GM10266 (cell line): ENCODE results near the gene FAIM2.

ENCODE experiments used
- DNase-seq: peaks from one replicate; pipeline ENCODE4 v3.0.0; 2012; ENCODE audit errors: extremely low spot score
- TF ChIP-seq, protein P1 (sequence below): IDR thresholded peaks from 2 replicates; pipeline ENCODE4 v1.5.1; 2012; ENCODE audit warnings: mild to moderate bottlenecking, low read depth; ENCODE audit not compliant: control insufficient read depth, insufficient read depth; ENCODE audit errors: missing control alignments

The FAIM2 gene

DNA sequence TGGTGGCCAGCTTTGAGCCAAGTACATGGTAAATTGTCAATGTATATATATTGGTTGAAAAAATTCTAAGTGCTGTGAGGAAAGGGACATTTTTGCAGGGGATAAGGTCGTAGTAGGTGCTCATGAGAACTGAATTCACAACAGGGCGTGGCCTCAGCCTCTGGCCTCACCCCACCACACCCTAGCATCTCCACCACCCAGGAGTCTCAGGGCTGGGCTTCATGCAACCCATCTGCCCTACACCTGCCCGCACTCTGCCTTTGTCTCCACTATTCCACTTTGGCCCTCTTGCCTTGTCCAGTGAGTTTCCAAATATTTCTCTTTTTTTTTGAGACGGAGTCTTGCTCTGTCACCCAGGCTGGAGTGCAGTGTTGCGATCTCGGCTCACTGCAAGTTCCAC is 24.8 kb upstream of the FAIM2 start:
- no peak for DNase-seq
- TF ChIP-seq, protein P1, sequence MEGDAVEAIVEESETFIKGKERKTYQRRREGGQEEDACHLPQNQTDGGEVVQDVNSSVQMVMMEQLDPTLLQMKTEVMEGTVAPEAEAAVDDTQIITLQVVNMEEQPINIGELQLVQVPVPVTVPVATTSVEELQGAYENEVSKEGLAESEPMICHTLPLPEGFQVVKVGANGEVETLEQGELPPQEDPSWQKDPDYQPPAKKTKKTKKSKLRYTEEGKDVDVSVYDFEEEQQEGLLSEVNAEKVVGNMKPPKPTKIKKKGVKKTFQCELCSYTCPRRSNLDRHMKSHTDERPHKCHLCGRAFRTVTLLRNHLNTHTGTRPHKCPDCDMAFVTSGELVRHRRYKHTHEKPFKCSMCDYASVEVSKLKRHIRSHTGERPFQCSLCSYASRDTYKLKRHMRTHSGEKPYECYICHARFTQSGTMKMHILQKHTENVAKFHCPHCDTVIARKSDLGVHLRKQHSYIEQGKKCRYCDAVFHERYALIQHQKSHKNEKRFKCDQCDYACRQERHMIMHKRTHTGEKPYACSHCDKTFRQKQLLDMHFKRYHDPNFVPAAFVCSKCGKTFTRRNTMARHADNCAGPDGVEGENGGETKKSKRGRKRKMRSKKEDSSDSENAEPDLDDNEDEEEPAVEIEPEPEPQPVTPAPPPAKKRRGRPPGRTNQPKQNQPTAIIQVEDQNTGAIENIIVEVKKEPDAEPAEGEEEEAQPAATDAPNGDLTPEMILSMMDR: no peak

DNA sequence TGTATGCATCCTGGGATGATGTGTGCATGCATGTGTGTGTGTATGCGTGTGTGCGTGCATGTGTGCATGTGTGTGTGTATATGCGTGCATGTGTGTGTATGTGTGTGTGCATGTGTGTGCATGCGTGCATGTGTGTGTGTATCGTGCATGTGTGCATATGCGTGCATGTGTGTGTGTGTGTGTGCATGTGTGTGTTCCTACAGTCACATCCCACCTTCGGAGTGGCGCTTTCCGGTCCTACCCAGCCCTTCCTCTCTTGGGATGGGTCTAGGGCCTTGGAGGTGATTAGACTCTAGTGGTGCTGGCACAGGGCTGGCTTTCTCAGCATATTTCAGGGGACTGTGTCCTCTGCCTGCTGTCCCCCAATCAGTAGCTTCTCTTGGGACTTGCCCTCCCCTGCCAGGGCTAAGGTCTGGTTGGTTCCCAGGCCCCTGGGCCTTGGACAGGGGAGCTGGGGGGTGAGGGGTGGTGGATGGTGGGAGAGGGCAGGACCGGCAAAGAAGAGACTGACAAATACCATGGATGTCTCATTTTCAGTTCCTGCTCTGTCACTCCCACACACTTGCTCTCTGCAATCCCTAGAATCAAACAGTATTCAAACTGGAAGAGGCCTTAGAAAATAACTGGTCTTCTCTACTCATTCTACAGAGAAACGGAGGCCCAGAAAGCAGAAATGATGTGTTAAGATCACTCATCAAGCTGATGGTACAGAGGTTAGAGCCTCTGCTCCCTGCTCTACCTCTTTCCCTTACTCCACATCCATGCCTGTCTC is 21.9 kb upstream of the FAIM2 start:
- no peak for DNase-seq
- TF ChIP-seq, protein P1: no peak

DNA sequence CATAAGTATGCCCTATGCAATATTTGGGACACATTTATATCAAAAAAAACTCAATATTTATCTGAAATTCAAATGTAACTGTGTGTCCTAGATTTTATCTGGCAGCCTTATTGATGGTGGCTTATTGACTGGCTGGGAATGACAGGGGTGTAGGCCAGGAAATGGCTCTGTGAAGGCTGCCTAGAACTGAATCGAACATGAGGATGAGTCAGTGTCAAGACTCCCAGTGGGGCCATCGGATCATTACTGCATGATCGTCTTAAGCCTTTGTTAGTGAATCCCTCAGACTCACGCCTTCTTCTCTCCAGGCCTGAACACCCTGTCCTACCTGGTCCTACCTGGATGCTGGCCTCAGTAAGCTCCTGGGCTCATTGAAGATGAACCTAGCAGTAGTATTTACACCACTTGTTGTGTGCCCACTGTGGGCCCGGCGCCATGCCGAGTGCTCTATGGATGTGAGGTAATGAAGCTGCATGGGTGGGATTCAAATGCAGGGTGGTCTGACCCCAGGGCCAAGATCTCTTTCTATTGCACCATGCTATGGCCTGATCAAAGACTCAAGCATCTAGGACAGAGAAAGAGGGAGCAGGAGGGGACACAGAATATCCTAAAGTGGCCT is 21.0 kb upstream of the FAIM2 start:
- DNase-seq: no peak
- TF ChIP-seq, protein P1: no peak

DNA sequence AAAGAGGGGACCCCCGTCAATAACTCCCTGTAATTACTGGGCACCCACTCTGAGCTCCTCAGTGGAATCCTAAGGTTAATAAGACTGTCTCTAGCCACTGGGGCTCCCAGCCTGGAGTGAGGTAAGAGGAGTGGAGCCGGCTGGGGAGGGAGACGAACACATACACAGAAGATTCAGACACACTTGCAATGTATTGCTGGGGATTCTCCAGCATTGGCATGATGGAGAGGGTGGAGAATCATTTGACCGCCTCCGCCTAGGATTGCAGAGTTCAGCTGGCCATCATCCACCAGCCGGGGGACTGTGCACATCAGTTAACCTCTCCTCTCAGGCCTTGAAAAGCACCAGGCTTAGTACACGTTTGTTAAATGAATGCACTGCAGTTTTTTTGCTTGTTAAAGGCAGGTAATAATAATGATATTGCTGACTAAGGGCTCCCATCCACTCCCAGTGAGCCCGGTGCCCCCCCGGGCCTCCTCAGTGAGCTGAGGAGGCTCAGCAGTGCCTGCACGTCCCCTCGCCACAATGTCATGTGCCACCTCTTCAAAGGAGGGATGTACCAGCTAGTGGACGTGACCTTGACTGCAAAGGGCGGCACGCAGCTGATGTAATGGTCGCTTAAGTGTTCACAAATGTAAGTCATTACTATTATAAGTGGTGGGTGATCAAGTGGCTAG is 20.3 kb upstream of the FAIM2 start:
- no peak for DNase-seq
- TF ChIP-seq, protein P1: no peak

DNA sequence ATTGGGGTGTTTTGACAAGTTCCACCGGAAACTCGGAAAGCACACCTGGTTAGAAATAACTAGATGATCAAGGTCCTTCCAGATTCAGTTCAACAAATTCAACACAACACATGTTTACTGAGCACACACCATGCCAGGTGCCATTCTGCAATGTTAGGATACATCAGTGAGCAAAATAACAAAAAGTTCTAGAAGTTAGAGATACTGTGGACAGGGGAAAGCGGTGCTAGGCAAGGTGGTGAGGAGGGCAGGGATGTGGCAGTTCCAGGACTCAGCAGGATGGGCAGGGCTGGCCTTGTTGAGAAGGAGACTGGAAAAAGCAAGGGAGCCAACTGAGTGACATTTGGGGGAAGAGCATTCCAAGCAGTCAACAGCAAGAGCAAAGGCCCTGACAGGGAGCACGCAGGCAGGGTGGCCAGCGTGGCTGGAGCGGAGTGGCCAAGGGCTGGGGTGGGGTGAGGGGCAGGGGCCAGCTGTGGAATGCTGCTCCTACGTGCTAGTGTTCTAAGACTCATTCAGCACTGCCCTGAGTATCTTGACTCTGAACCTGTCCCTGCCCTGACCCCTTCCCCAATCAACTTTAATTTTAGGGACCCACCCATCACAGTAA is 19.4 kb upstream of the FAIM2 start:
- DNase-seq: no peak
- TF ChIP-seq, protein P1: no peak

DNA sequence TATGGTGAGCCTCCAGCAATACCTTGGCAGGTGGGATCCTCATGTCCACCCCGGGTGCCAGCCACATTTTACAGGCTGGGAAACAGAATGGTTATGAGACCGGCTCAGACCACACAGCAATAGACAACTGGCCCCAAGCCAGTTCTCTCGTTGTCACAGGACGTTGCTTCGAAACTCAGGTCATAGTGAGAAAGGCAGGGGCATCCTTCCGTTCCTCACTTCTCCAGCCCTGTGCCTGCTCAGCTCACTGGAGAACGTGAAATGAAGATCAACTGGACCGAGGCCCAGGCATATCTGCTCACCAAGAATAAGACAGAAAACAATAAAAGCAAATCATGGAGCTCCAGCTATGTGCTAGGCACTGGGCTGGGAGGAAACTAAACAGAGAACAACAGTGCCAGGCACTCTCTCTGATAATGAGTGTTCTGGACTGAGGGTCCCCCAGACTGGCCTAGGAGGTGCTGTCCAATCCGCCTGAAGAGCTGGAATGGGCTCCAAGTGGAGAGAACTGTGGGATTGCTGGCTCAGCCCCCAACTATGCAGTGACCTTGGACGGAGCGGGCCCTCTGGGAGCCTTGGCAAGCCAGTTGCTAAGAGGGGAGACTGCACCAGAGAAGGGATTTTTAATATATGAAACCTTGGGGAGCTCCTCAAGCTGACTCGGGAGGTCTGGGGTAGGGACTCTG is 18.8 kb upstream of the FAIM2 start:
- TF ChIP-seq, protein P1: no peak

More for the DNA sequence above, 18.8 kb upstream of the FAIM2 start:
- no peak for DNase-seq
